ENCODE measurements around the gene IFNA10.
"Not testable (repeated sequence)": the region's sequence is repeated elsewhere in the genome, so short reads cannot be mapped to it uniquely, and the experiment has no call there.

Gene IFNA10

GRCh38 chr9:21182810-21183736, 23.9 kb downstream of the IFNA10 start:
- not testable (repeated sequence) for H3K36me3 ChIP-seq (ENCODE audit: control insufficient read depth, insufficient read depth, low read length); H3K27me3 ChIP-seq (replicated peaks; ENCODE audit: control insufficient read depth, insufficient read depth, low read length); H3K4me3 ChIP-seq (replicated peaks; ENCODE audit: low read depth, low read length); DNase-seq (ENCODE audit: extremely low read depth, insufficient read length)
- TF ChIP-seq, protein P1, sequence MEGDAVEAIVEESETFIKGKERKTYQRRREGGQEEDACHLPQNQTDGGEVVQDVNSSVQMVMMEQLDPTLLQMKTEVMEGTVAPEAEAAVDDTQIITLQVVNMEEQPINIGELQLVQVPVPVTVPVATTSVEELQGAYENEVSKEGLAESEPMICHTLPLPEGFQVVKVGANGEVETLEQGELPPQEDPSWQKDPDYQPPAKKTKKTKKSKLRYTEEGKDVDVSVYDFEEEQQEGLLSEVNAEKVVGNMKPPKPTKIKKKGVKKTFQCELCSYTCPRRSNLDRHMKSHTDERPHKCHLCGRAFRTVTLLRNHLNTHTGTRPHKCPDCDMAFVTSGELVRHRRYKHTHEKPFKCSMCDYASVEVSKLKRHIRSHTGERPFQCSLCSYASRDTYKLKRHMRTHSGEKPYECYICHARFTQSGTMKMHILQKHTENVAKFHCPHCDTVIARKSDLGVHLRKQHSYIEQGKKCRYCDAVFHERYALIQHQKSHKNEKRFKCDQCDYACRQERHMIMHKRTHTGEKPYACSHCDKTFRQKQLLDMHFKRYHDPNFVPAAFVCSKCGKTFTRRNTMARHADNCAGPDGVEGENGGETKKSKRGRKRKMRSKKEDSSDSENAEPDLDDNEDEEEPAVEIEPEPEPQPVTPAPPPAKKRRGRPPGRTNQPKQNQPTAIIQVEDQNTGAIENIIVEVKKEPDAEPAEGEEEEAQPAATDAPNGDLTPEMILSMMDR (IDR thresholded peaks at IDR 0.05; ENCODE audit: insufficient read depth, low read length, poor library complexity, severe bottlenecking) = peak; percentile 68

- Histone ChIP-seq H3K4me3 (replicated peaks; ENCODE audit: low read depth, low read length) (no peak overlapping the region), H3K27me3 (replicated peaks; ENCODE audit: control insufficient read depth, insufficient read depth, low read length) (0 out of 2 replicates have a peak, but pooled peaks cover 1% of the 10 kb centered on the region), H3K36me3 (ENCODE audit: control insufficient read depth, insufficient read depth, low read length) (no peaks in the 10 kb centered on the region)
- DNase-seq (ENCODE audit: extremely low read depth, insufficient read length) = no peak
- TF ChIP-seq, protein P1 (IDR thresholded peaks at IDR 0.05; ENCODE audit: insufficient read depth, low read length, poor library complexity, severe bottlenecking) = no peak
Observed at GRCh38 chr9:21174671-21175070, 32.3 kb downstream of the IFNA10 start.

DNA sequence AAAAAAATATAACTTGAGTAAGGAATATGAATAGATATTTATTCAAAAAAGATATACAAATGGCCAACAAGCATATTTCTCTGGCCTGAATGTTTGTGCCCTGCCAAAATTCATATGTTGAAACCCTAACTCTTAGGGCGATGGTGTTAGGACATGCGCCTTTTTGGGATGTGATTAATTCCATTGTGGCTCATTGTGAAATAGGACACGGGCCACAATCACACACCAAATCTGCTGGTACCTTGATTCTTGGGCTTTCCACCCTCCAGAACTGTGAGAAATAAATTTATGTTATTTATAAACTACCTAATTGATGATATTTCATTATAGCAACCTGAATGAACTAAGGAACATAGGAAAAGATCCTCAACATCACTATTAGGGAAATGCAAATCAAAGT, 34.8 kb downstream of the IFNA10 start:
- no peaks in the 10 kb centered on the region for H3K36me3 ChIP-seq (ENCODE audit: control insufficient read depth, insufficient read depth, low read length)
- 0 out of 2 replicates have a peak, but pooled peaks cover 1% of the 10 kb centered on the region for H3K27me3 ChIP-seq (replicated peaks; ENCODE audit: control insufficient read depth, insufficient read depth, low read length)
- TF ChIP-seq, protein P1 (IDR thresholded peaks at IDR 0.05; ENCODE audit: insufficient read depth, low read length, poor library complexity, severe bottlenecking) = no peak
- H3K4me3 ChIP-seq (replicated peaks; ENCODE audit: low read depth, low read length) = no peak overlapping the region
- DNase-seq (ENCODE audit: extremely low read depth, insufficient read length) = no peak

- TF ChIP-seq, protein P1 (IDR thresholded peaks at IDR 0.05; ENCODE audit: insufficient read depth, low read length, poor library complexity, severe bottlenecking) = no peak
- H3K36me3 ChIP-seq (ENCODE audit: control insufficient read depth, insufficient read depth, low read length) = no peaks in the 10 kb centered on the region
- no peak for DNase-seq (ENCODE audit: extremely low read depth, insufficient read length)
- H3K4me3 ChIP-seq (replicated peaks; ENCODE audit: low read depth, low read length) = no peak overlapping the region
- 0 out of 2 replicates have a peak, but pooled peaks cover 1% of the 10 kb centered on the region for H3K27me3 ChIP-seq (replicated peaks; ENCODE audit: control insufficient read depth, insufficient read depth, low read length)
Observed at GRCh38 chr9:21171351-21171750, 35.6 kb downstream of the IFNA10 start.

DNA sequence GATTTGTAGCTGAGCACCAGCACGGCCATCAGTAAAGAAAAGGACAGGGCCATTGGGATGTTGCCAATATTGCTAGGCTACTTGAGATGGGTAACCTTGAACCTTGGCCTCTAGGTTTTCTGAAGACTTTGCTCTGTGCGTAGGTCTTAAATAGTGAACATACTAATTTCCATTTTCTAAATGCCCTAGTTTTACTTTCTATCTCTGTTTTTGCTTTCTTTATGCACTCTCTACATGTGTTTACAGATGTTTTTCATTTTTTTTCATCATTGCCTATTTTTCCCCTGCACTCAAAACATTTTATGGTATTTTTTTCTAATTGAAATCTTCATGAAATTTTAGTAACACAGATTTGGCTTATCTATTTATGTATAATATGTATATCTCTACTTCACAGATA, 40.4 kb downstream of the IFNA10 start, which contains the start of gene IFNA21:
Gene IFNA21, minus strand, starts transcription at position 101 of the 400 bp plus-strand sequence. Its CDS starts 48 bp downstream, at position 53.
- H3K27me3 ChIP-seq (replicated peaks; ENCODE audit: control insufficient read depth, insufficient read depth, low read length); H3K4me3 ChIP-seq (replicated peaks; ENCODE audit: low read depth, low read length); DNase-seq (ENCODE audit: extremely low read depth, insufficient read length); H3K36me3 ChIP-seq (ENCODE audit: control insufficient read depth, insufficient read depth, low read length): not testable (repeated sequence)

DNA sequence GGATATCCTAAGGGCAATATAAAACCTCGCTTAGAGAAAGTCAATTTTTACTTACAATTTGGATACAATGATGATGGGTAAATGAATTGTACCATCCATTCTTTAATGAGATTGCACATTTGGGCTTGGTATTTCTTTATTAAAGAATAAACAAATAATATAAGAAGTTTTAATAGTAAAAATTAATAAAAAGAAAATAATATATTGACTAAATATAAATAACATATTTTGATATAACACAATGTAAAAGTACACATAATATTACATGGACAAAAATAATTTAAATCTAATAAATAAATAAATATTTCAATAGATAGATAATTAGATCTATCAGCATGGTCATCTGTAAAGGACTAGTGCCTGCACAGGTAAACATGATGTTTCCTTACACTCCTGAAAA, 41.4 kb downstream of the IFNA10 start:
- Histone ChIP-seq H3K36me3 (ENCODE audit: control insufficient read depth, insufficient read depth, low read length) (no peaks in the 10 kb centered on the region), H3K4me3 (replicated peaks; ENCODE audit: low read depth, low read length) (no peak overlapping the region), H3K27me3 (replicated peaks; ENCODE audit: control insufficient read depth, insufficient read depth, low read length) (no peaks in the 10 kb centered on the region)
- DNase-seq (ENCODE audit: extremely low read depth, insufficient read length) = no peak
- TF ChIP-seq, protein P1 (IDR thresholded peaks at IDR 0.05; ENCODE audit: insufficient read depth, low read length, poor library complexity, severe bottlenecking) = no peak

All from GM06990 (cell line).